H9 (cell line): ENCODE measurements around the gene BUB3. TPM values are rescaled to one million over a fixed set of nuclear protein-coding genes. Genes with fewer than 3 reads are reported as not detected.
"Not testable (repeated sequence)": the region's sequence is repeated elsewhere in the genome, so short reads cannot be mapped to it uniquely, and the experiment has no call there.

Experiments
- DNase-seq: peaks from one replicate; pipeline ENCODE4 v3.0.0-alpha.2; 2017
- H2AFZ ChIP-seq: one replicate; pipeline ENCODE4 v1.6.1; 2013; ENCODE audit warnings: mild to moderate bottlenecking, low read length, control low read depth, moderate library complexity
- H2AK5ac ChIP-seq: 2 replicates; pipeline ENCODE4 v1.6.1; 2013; ENCODE audit warnings: low read length, control low read depth, mixed read lengths; ENCODE audit not compliant: insufficient read length
- H2BK120ac ChIP-seq: one replicate; pipeline ENCODE4 v1.6.1; 2013; ENCODE audit warnings: low read depth, mild to moderate bottlenecking, low read length, control low read depth, inconsistent platforms; ENCODE audit not compliant: poor library complexity, severe bottlenecking
- H2BK12ac ChIP-seq: 2 replicates; pipeline ENCODE4 v1.6.1; 2013; ENCODE audit warnings: low read length, control low read depth, mixed read lengths, low read depth; ENCODE audit not compliant: insufficient read length
- H2BK15ac ChIP-seq: 2 replicates; pipeline ENCODE4 v1.6.1; 2013; ENCODE audit warnings: low read depth, low read length, control low read depth
- H2BK20ac ChIP-seq: one replicate; pipeline ENCODE4 v1.6.1; 2013; ENCODE audit warnings: low read depth, mild to moderate bottlenecking, low read length, control low read depth, inconsistent platforms; ENCODE audit not compliant: poor library complexity, severe bottlenecking
- H2BK5ac ChIP-seq: 2 replicates; pipeline ENCODE4 v1.6.1; 2013; ENCODE audit warnings: low read length, control low read depth, mixed read lengths; ENCODE audit not compliant: insufficient read length
- H3K14ac ChIP-seq: 2 replicates; pipeline ENCODE4 v1.6.1; 2013; ENCODE audit warnings: low read length, control low read depth; ENCODE audit not compliant: insufficient read depth
- H3K18ac ChIP-seq: 2 replicates; pipeline ENCODE4 v1.6.1; 2013; ENCODE audit warnings: low read depth, mild to moderate bottlenecking, mixed read lengths, low read length, control low read depth; ENCODE audit not compliant: insufficient read length
- H3K23ac ChIP-seq: 2 replicates; pipeline ENCODE4 v1.6.1; 2013; ENCODE audit warnings: low read length, control low read depth, mixed read lengths, low read depth; ENCODE audit not compliant: insufficient read length
- H3K23me2 ChIP-seq: 2 replicates; pipeline ENCODE4 v1.6.1; 2013; ENCODE audit warnings: low read depth, mild to moderate bottlenecking, mixed read lengths, low read length, control low read depth; ENCODE audit not compliant: insufficient read length, poor library complexity, severe bottlenecking
- H3K27ac ChIP-seq: 2 replicates; pipeline ENCODE4 v1.5.1; 2013; ENCODE audit warnings: low read length, control low read depth, mixed read lengths, low read depth; ENCODE audit not compliant: insufficient read length
- H3K27me3 ChIP-seq: 2 replicates; pipeline ENCODE4 v1.6.1; 2013; ENCODE audit warnings: low read length, control low read depth, inconsistent platforms; ENCODE audit not compliant: insufficient read depth
- H3K4ac ChIP-seq: 2 replicates; pipeline ENCODE4 v1.6.1; 2013; ENCODE audit warnings: low read depth, mild to moderate bottlenecking, control low read depth, inconsistent platforms, low read length, moderate library complexity
- H3K4me1 ChIP-seq: 2 replicates; pipeline ENCODE4 v1.6.1; 2013; ENCODE audit warnings: low read length, control low read depth, inconsistent platforms; ENCODE audit not compliant: insufficient read depth
- H3K4me2 ChIP-seq: 2 replicates; pipeline ENCODE4 v1.6.1; 2013; ENCODE audit warnings: low read length, control low read depth, mixed read lengths; ENCODE audit not compliant: insufficient read length, insufficient read depth
- H3K56ac ChIP-seq: 2 replicates; pipeline ENCODE4 v1.6.1; 2013; ENCODE audit warnings: low read depth, mild to moderate bottlenecking, mixed read lengths, low read length, control low read depth; ENCODE audit not compliant: insufficient read length
- H3K79me1 ChIP-seq: 2 replicates; pipeline ENCODE4 v1.6.1; 2013; ENCODE audit warnings: low read depth, mild to moderate bottlenecking, moderate library complexity, low read length, control low read depth, inconsistent platforms; ENCODE audit not compliant: insufficient read depth, poor library complexity, severe bottlenecking
- H3K79me2 ChIP-seq: 2 replicates; pipeline ENCODE4 v1.6.1; 2013; ENCODE audit warnings: low read length, control low read depth, inconsistent platforms; ENCODE audit not compliant: insufficient read depth
- H3K9ac ChIP-seq: 2 replicates; pipeline ENCODE4 v1.6.1; 2013; ENCODE audit warnings: low read length, control low read depth, mixed read lengths; ENCODE audit not compliant: insufficient read length; ENCODE audit errors: extremely low read depth
- H3K9me3 ChIP-seq: one replicate; pipeline ENCODE4 v1.6.1; 2013; ENCODE audit warnings: low read depth, low read length, inconsistent platforms; ENCODE audit not compliant: control insufficient read depth
- H3T11ph ChIP-seq: one replicate; pipeline ENCODE4 v1.6.1; 2013; ENCODE audit warnings: mild to moderate bottlenecking, low read length, control low read depth, inconsistent platforms
- H4K20me1 ChIP-seq: one replicate; pipeline ENCODE4 v1.6.1; 2013; ENCODE audit not compliant: control insufficient read depth, insufficient read length, insufficient read depth
- H4K5ac ChIP-seq: 2 replicates; pipeline ENCODE4 v1.6.1; 2013; ENCODE audit warnings: low read depth, mild to moderate bottlenecking, mixed read lengths, low read length, control low read depth; ENCODE audit not compliant: insufficient read length
- H4K8ac ChIP-seq: replicated peaks from 2 replicates; pipeline ENCODE4 v1.6.1; 2013; ENCODE audit warnings: low read length, control low read depth, mixed read lengths, low read depth; ENCODE audit not compliant: insufficient read length
- H4K91ac ChIP-seq: 2 replicates; pipeline ENCODE4 v1.6.1; 2013; ENCODE audit warnings: low read depth, mild to moderate bottlenecking, moderate library complexity, mixed read lengths, low read length, control low read depth; ENCODE audit not compliant: insufficient read length
- H3K27ac Mint-ChIP-seq, 3 experiments: 2 replicates in 2 of 3; 3 replicates in 1 of 3; pipeline ENCODE4 v1.8.0; 2020 to 2021; ENCODE audit warnings: mixed read lengths in 3 of 3, mild to moderate bottlenecking in 1 of 3, moderate library complexity in 1 of 3
- H3K27me3 Mint-ChIP-seq: 2 replicates; pipeline ENCODE4 v1.8.0; 2021; ENCODE audit warnings: low read depth, mild to moderate bottlenecking, moderate library complexity, mixed read lengths
- H3K36me3 Mint-ChIP-seq, 3 experiments: 2 replicates in 2 of 3; 3 replicates in 1 of 3; pipeline ENCODE4 v1.8.0; 2020 to 2021; ENCODE audit warnings: low read depth in 3 of 3, mixed read lengths in 3 of 3; ENCODE audit not compliant: insufficient read depth in 1 of 3
- H3K4me1 Mint-ChIP-seq, 2 experiments: 2 replicates each; pipeline ENCODE4 v1.8.0; 2020; ENCODE audit warnings: mixed read lengths in 2 of 2
- H3K4me3 Mint-ChIP-seq, 2 experiments: 2 replicates in 1 of 2; 3 replicates in 1 of 2; pipeline ENCODE4 v1.8.0; 2020 to 2021; ENCODE audit warnings: mild to moderate bottlenecking in 2 of 2, mixed read lengths in 2 of 2, moderate library complexity in 1 of 2
- H3K9me3 Mint-ChIP-seq, 2 experiments: 2 replicates in 1 of 2; 3 replicates in 1 of 2; pipeline ENCODE4 v1.8.0; 2020; ENCODE audit warnings: mild to moderate bottlenecking in 2 of 2, mixed read lengths in 2 of 2, moderate library complexity in 1 of 2
- WGBS: extraction: QIAGEN DNeasy Blood & Tissue Kit; methylation state at CpG from one replicate; pipeline ENCODE4 v1.1.7; 2013; ENCODE audit warnings: missing lambda C conversion rate, low lambda C conversion rate, mixed read lengths; ENCODE audit not compliant: insufficient read length; ENCODE audit errors: extremely low coverage; 5-methylcytosine and 5-hydroxymethylcytosine counted together
- total RNA-seq: library from RNA; stranded (reverse); gene quantifications from 2 replicates; pipeline ENCODE4 v1.2.1, GENCODE V29; 2021
- TF ChIP-seq, protein P1 (sequence below): fragments of 200-600 bp; sonication (generic); conservative IDR thresholded peaks from 3 replicates; pipeline ENCODE4 v1.8.0; 2021; ENCODE audit warnings: antibody characterized with exemption, mild to moderate bottlenecking

The BUB3 gene
- total RNA-seq, 1 experiment from 2014 or later, result 200 TPM

GRCh38 chr10:123175389-123176387, 21.5 kb downstream of the BUB3 start:
- Mint-ChIP-seq H3K36me3 (peaks cover 20 to 41% (median 39%) of the 10 kb centered on the region in 3 experiments), H3K4me1 (no peaks in the 10 kb centered on the region), H3K9me3 (no peaks in the 10 kb centered on the region; a peak in 1 of 5 replicates), H3K27me3 (no peaks in the 10 kb centered on the region), H3K27ac (peak overlapping the region; percentile 26 to 48 (median 45); a peak in 3 of 7 replicates), H3K4me3 (no peak overlapping the region)
- H3K27ac ChIP-seq, result no peak overlapping the region
- no CpG with 5 or more reads among the region's 9 CpGs for WGBS
- no peak overlapping the region for H3K4ac ChIP-seq
- H3T11ph ChIP-seq, result no peak overlapping the region
- H3K18ac ChIP-seq, result no peak overlapping the region
- H4K20me1 ChIP-seq, result no peaks in the 10 kb centered on the region
- H3K23ac ChIP-seq, result no peak overlapping the region
- H2BK12ac ChIP-seq, result no peak overlapping the region
- no peak for DNase-seq
- H3K9me3 ChIP-seq, result no peaks in the 10 kb centered on the region
- H3K4me1 ChIP-seq, result no peaks in the 10 kb centered on the region
- no peak overlapping the region for H2BK15ac ChIP-seq
- H2BK5ac ChIP-seq, result no peak overlapping the region
- no peak overlapping the region for H3K14ac ChIP-seq
- no peak overlapping the region for H2AFZ ChIP-seq
- H2BK20ac ChIP-seq, result no peak overlapping the region
- TF ChIP-seq, protein P1, sequence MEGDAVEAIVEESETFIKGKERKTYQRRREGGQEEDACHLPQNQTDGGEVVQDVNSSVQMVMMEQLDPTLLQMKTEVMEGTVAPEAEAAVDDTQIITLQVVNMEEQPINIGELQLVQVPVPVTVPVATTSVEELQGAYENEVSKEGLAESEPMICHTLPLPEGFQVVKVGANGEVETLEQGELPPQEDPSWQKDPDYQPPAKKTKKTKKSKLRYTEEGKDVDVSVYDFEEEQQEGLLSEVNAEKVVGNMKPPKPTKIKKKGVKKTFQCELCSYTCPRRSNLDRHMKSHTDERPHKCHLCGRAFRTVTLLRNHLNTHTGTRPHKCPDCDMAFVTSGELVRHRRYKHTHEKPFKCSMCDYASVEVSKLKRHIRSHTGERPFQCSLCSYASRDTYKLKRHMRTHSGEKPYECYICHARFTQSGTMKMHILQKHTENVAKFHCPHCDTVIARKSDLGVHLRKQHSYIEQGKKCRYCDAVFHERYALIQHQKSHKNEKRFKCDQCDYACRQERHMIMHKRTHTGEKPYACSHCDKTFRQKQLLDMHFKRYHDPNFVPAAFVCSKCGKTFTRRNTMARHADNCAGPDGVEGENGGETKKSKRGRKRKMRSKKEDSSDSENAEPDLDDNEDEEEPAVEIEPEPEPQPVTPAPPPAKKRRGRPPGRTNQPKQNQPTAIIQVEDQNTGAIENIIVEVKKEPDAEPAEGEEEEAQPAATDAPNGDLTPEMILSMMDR, result no peak
- H2AK5ac ChIP-seq, result no peak overlapping the region
- H3K9ac ChIP-seq, result no peak overlapping the region
- no peaks in the 10 kb centered on the region for H3K23me2 ChIP-seq
- no peaks in the 10 kb centered on the region for H3K79me2 ChIP-seq
- H4K8ac ChIP-seq, result no peak overlapping the region
- H3K56ac ChIP-seq, result no peak overlapping the region
- H3K4me2 ChIP-seq, result no peak overlapping the region
- peaks cover 7% of the 10 kb centered on the region for H3K79me1 ChIP-seq
- H3K27me3 ChIP-seq, result no peaks in the 10 kb centered on the region
- no peak overlapping the region for H4K5ac ChIP-seq
- H2BK120ac ChIP-seq, result no peak overlapping the region
- H4K91ac ChIP-seq, result no peak overlapping the region

- not testable (repeated sequence) for H3K4me1 ChIP-seq, DNase-seq, H3K79me2 ChIP-seq, H2BK20ac ChIP-seq, H3K27ac ChIP-seq, H2BK15ac ChIP-seq, H3K4ac ChIP-seq, H2BK5ac ChIP-seq, H2AFZ ChIP-seq, H3K23ac ChIP-seq, H3K79me1 ChIP-seq, H4K5ac ChIP-seq, H3K14ac ChIP-seq, H3K23me2 ChIP-seq, H3K56ac ChIP-seq, H3K27me3 Mint-ChIP-seq, H2BK12ac ChIP-seq, H3K4me1 Mint-ChIP-seq, H3K4me3 Mint-ChIP-seq, H3K27me3 ChIP-seq, H3K9ac ChIP-seq, H3K27ac Mint-ChIP-seq, H4K20me1 ChIP-seq, H2BK120ac ChIP-seq, H4K8ac ChIP-seq, H3K4me2 ChIP-seq, H2AK5ac ChIP-seq, H3K9me3 ChIP-seq, H3T11ph ChIP-seq, H3K18ac ChIP-seq, H4K91ac ChIP-seq, H3K9me3 Mint-ChIP-seq
- no CpG with 5 or more reads among the region's 4 CpGs for WGBS
- H3K36me3 Mint-ChIP-seq, result peaks cover 27 to 43% (median 38%) of the 10 kb centered on the region in 3 experiments
Measured at GRCh38 chr10:123178390-123178789, 24.2 kb downstream of the BUB3 start.
